GM23338 (cell line): ENCODE data around the gene HBM. TPM values are rescaled to one million over a fixed set of nuclear protein-coding genes. Genes with fewer than 3 reads are reported as not detected.

ENCODE experiments used
- ATAC-seq: fragments of 200-7000 bp; cut with Tn5 transposase; 3 replicates; pipeline ENCODE4 v1.9.1; 2020
- DNase-seq: peaks from one replicate; pipeline ENCODE4 v3.0.0-alpha.2; 2015; ENCODE audit warnings: low spot score
- H2AFZ ChIP-seq: fragments of 200-600 bp; sonication (generic); 2 replicates; pipeline ENCODE4 v1.8.0; 2016; ENCODE audit warnings: antibody characterized with exemption, mild to moderate bottlenecking, moderate library complexity
- H3F3A ChIP-seq: fragments of 200-600 bp; sonication (generic); replicated peaks from 2 replicates; pipeline ENCODE4 v1.8.0; 2017; ENCODE audit warnings: antibody characterized with exemption, mixed run types, low read depth
- H3K27ac ChIP-seq: fragments of 200-600 bp; sonication (generic); 2 replicates; pipeline ENCODE4 v1.6.1; 2016; ENCODE audit warnings: low read depth
- H3K27me3 ChIP-seq: fragments of 200-600 bp; sonication (generic); 2 replicates; pipeline ENCODE4 v1.8.0; 2016; ENCODE audit warnings: mild to moderate bottlenecking, mixed run types, moderate library complexity; ENCODE audit not compliant: insufficient read depth
- H3K36me3 ChIP-seq: fragments of 200-600 bp; sonication (generic); 2 replicates; pipeline ENCODE4 v1.8.0; 2016; ENCODE audit warnings: mild to moderate bottlenecking; ENCODE audit not compliant: insufficient read depth
- H3K4me1 ChIP-seq: fragments of 200-600 bp; sonication (generic); 2 replicates; pipeline ENCODE4 v1.8.0; 2016; ENCODE audit warnings: mild to moderate bottlenecking, moderate library complexity; ENCODE audit not compliant: insufficient read depth
- H3K4me2 ChIP-seq: fragments of 200-600 bp; sonication (generic); 2 replicates; pipeline ENCODE4 v1.7.1; 2017; ENCODE audit warnings: mixed run types
- H3K4me3 ChIP-seq: fragments of 200-600 bp; sonication (generic); 2 replicates; pipeline ENCODE4 v1.6.1; 2016; ENCODE audit warnings: mixed run types
- H3K79me2 ChIP-seq: fragments of 200-600 bp; sonication (generic); replicated peaks from 2 replicates; pipeline ENCODE4 v1.8.0; 2017; ENCODE audit warnings: mild to moderate bottlenecking; ENCODE audit not compliant: insufficient read depth
- H3K9me2 ChIP-seq: fragments of 200-600 bp; sonication (generic); 2 replicates; pipeline ENCODE4 v1.8.0; 2017; ENCODE audit not compliant: insufficient read depth
- H4K20me1 ChIP-seq: fragments of 200-600 bp; sonication (generic); replicated peaks from 2 replicates; pipeline ENCODE4 v1.8.0; 2017; ENCODE audit warnings: mild to moderate bottlenecking; ENCODE audit not compliant: insufficient read depth
- H3K27ac Mint-ChIP-seq: 2 replicates; pipeline ENCODE4 v1.8.0; 2020; ENCODE audit warnings: inconsistent platforms, mild to moderate bottlenecking, moderate library complexity, mixed read lengths
- H3K27me3 Mint-ChIP-seq: 3 replicates; pipeline ENCODE4 v1.8.0; 2022; ENCODE audit warnings: low read depth, mild to moderate bottlenecking, moderate library complexity, mixed read lengths, inconsistent platforms; ENCODE audit not compliant: insufficient read depth, poor library complexity
- H3K36me3 Mint-ChIP-seq: 3 replicates; pipeline ENCODE4 v1.8.0; 2021; ENCODE audit warnings: low read depth, mild to moderate bottlenecking, inconsistent platforms, moderate library complexity, mixed read lengths
- H3K4me1 Mint-ChIP-seq: 3 replicates; pipeline ENCODE4 v1.8.0; 2020; ENCODE audit warnings: mild to moderate bottlenecking, inconsistent platforms, mixed read lengths
- H3K4me3 Mint-ChIP-seq: 3 replicates; pipeline ENCODE4 v1.8.0; 2021; ENCODE audit warnings: moderate library complexity, mild to moderate bottlenecking, inconsistent platforms, mixed read lengths
- H3K9me3 Mint-ChIP-seq: 3 replicates; pipeline ENCODE4 v1.8.0; 2020; ENCODE audit warnings: moderate library complexity, mild to moderate bottlenecking, inconsistent platforms, mixed read lengths
- CREB1 ChIP-seq: fragments of 250-450 bp; sonication (Bioruptor Pico); IDR thresholded peaks from 2 replicates; pipeline ENCODE4 v1.5.0; 2020; ENCODE audit warnings: low read depth, mild to moderate bottlenecking, moderate library complexity
- EZH2 ChIP-seq: fragments of 200-600 bp; sonication (generic); IDR thresholded peaks from one replicate; pipeline ENCODE4 v1.8.0; 2017; ENCODE audit warnings: antibody characterized with exemption, mild to moderate bottlenecking, low read depth; ENCODE audit not compliant: unreplicated experiment
- EZH2phosphoT487 ChIP-seq: fragments of 200-600 bp; sonication (generic); IDR thresholded peaks from one replicate; pipeline ENCODE4 v1.8.1; 2018; ENCODE audit warnings: antibody characterized with exemption; ENCODE audit not compliant: unreplicated experiment
- JUNB ChIP-seq: IDR thresholded peaks from one replicate; pipeline ENCODE4 v1.6.1; 2016; ENCODE audit warnings: antibody characterized with exemption; ENCODE audit not compliant: unreplicated experiment
- NANOG ChIP-seq: IDR thresholded peaks from 2 replicates; pipeline ENCODE4 v1.6.1; 2016; ENCODE audit warnings: antibody characterized with exemption, borderline replicate concordance
- POLR2AphosphoS5 ChIP-seq: IDR thresholded peaks from 2 replicates; pipeline ENCODE4 v1.6.1; 2016; ENCODE audit warnings: antibody characterized with exemption, low read depth
- STAT1 ChIP-seq: IDR thresholded peaks from one replicate; pipeline ENCODE4 v1.6.1; 2016; ENCODE audit warnings: antibody characterized with exemption; ENCODE audit not compliant: unreplicated experiment
- ZNF114 ChIP-seq: fragments of 250-450 bp; sonication (Bioruptor Pico); IDR thresholded peaks from 2 replicates; pipeline ENCODE4 v1.5.0; 2020; ENCODE audit warnings: mild to moderate bottlenecking, moderate library complexity
- ZNF331 ChIP-seq: fragments of 250-450 bp; sonication (Bioruptor Pico); IDR thresholded peaks from 2 replicates; pipeline ENCODE4 v1.5.0; 2020; ENCODE audit warnings: low read depth, mild to moderate bottlenecking, moderate library complexity
- polyA plus RNA-seq: library from polyadenylated mRNA; unstranded; fragments of >200 nt; fragmentation: Nextera tagmentation; extraction: Ambion mirVana; gene quantifications from 2 replicates; pipeline ENCODE4 v1.2.1, GENCODE V29; 2016
- total RNA-seq: library from RNA; depleted of rRNA; stranded (reverse); fragments of >200 nt; shearing (Covaris generic); gene quantifications from 2 replicates; pipeline ENCODE4 v1.2.3, GENCODE V29; 2014
- TF ChIP-seq, protein P1 (sequence below), 2 experiments: fragments of 200-600 bp in 1 of 2; sonication (generic) in 1 of 2; conservative IDR thresholded peaks; 2 replicates each; pipeline versions ENCODE4 v1.5.1 to v1.6.1; 2016 to 2017; ENCODE audit warnings: antibody characterized with exemption in 2 of 2, low read depth in 2 of 2, mild to moderate bottlenecking in 2 of 2, moderate library complexity in 1 of 2
- TF ChIP-seq, protein P2 (sequence below): IDR thresholded peaks from one replicate; pipeline ENCODE4 v1.6.1; 2018; ENCODE audit warnings: antibody characterized with exemption; ENCODE audit not compliant: unreplicated experiment
- TF ChIP-seq, protein P3 (sequence below): IDR thresholded peaks from 2 replicates; pipeline ENCODE4 v1.6.1; 2016; ENCODE audit warnings: antibody characterized with exemption

HBM gene
- total and polyA plus RNA-seq, 2 experiments from 2014 or later = not detected

DNA sequence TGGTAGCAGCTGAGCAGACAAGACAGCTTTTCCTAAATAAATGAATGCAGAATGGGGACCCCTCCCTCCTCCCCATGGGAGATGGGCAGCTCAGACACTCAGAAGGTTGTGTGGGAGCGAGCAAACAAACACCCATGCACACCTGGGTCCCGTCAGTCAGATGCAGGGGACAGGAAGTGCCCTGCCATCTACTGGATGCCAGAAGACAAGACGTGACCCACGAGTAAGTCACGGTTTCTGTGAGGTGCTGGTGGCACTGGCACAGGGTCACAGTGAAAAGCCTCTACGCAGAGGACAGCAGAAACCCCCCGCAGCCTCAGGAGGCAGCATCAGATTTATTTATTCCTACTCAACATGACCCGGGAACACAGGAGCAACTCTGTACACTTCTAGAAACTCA is 22.9 kb downstream of the HBM start:
- H3F3A ChIP-seq = peaks cover 45% of the 10 kb centered on the region
- Mint-ChIP-seq H3K27me3 (peaks cover 5% of the 10 kb centered on the region), H3K4me3 (no peak overlapping the region), H3K36me3 (peaks cover 73% of the 10 kb centered on the region), H3K9me3 (no peaks in the 10 kb centered on the region), H3K27ac (no peak overlapping the region), H3K4me1 (no peaks in the 10 kb centered on the region; the same call in 2 of the 3 replicates)
- DNase-seq (peak; percentile 33), ATAC-seq (peak; percentile 57)
- H3K36me3 ChIP-seq = peaks cover 55% of the 10 kb centered on the region
- H3K27ac ChIP-seq = no peak overlapping the region
- no peak overlapping the region for H3K4me3 ChIP-seq
- TF ChIP-seq, protein P1, sequence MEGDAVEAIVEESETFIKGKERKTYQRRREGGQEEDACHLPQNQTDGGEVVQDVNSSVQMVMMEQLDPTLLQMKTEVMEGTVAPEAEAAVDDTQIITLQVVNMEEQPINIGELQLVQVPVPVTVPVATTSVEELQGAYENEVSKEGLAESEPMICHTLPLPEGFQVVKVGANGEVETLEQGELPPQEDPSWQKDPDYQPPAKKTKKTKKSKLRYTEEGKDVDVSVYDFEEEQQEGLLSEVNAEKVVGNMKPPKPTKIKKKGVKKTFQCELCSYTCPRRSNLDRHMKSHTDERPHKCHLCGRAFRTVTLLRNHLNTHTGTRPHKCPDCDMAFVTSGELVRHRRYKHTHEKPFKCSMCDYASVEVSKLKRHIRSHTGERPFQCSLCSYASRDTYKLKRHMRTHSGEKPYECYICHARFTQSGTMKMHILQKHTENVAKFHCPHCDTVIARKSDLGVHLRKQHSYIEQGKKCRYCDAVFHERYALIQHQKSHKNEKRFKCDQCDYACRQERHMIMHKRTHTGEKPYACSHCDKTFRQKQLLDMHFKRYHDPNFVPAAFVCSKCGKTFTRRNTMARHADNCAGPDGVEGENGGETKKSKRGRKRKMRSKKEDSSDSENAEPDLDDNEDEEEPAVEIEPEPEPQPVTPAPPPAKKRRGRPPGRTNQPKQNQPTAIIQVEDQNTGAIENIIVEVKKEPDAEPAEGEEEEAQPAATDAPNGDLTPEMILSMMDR (conservative IDR thresholded peaks at IDR 0.05; ENCODE audit: low read depth in 2 of 2) = peak; percentile 13 to 47; a peak in 2 of 4 replicates
- no peak for TF ChIP-seq POLR2AphosphoS5
- no peaks in the 10 kb centered on the region for H3K9me2 ChIP-seq
- no peaks in the 10 kb centered on the region for H3K27me3 ChIP-seq
- no peak overlapping the region for H3K4me2 ChIP-seq
- no peak overlapping the region for H2AFZ ChIP-seq
- no peaks in the 10 kb centered on the region for H3K4me1 ChIP-seq
- peaks cover 9% of the 10 kb centered on the region for H4K20me1 ChIP-seq
- 0 out of 2 replicates have a peak, but pooled peaks cover 2% of the 10 kb centered on the region for H3K79me2 ChIP-seq

DNA sequence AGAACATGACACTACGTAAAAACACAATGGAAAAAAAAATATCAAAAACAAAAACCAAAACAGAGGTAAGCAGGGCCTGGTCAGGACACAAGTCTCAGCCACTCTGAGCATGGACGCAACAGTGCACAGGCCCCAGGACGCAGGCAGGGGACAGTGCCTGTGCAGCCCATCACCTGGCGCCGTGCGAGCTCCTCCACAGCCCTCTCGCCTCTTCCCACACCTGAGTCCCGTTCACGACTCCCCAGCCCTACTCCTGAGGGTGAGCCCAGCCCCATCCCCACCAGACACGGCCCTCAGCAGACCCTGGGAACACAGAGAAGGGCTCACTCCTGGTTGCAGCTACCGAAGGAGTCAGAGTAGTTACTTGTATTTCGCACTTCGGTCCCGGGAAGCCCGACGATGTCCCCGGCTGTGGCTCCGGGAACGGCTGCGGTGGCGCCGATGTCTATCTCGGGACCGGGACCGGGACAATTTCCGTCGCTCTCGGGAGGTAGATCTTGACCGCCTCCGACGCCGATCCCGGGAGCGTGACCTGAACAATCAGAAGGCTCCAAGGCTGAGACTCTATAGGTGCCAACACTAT is 23.9 kb downstream of the HBM start:
- H3K4me2 ChIP-seq = no peak overlapping the region
- peaks cover 62% of the 10 kb centered on the region for H3K36me3 ChIP-seq
- H3K9me2 ChIP-seq = no peaks in the 10 kb centered on the region
- no peak overlapping the region for H3K4me3 ChIP-seq
- Mint-ChIP-seq H3K4me3 (no peak overlapping the region; the same call in 2 of the 3 replicates), H3K27me3 (peaks cover 5% of the 10 kb centered on the region), H3K4me1 (no peaks in the 10 kb centered on the region), H3K36me3 (peaks cover 79% of the 10 kb centered on the region), H3K27ac (no peak overlapping the region), H3K9me3 (no peaks in the 10 kb centered on the region)
- no peaks in the 10 kb centered on the region for H3K27me3 ChIP-seq
- no peak overlapping the region for H3K27ac ChIP-seq
- H3F3A ChIP-seq = peaks cover 44% of the 10 kb centered on the region
- DNase-seq (no peak), ATAC-seq (no peak)
- H3K79me2 ChIP-seq = 0 out of 2 replicates have a peak, but pooled peaks cover 2% of the 10 kb centered on the region
- H2AFZ ChIP-seq = no peak overlapping the region
- H4K20me1 ChIP-seq = peaks cover 10% of the 10 kb centered on the region
- H3K4me1 ChIP-seq = no peaks in the 10 kb centered on the region
- TF ChIP-seq JUNB (no peak), NANOG (no peak), EZH2phosphoT487 (no peak), ZNF331 (no peak), CREB1 (CRISPR knock-in tag) (no peak), POLR2AphosphoS5 (no peak), EZH2 (no peak), ZNF114 (CRISPR knock-in tag) (no peak), STAT1 (no peak)
- TF ChIP-seq, protein P2, sequence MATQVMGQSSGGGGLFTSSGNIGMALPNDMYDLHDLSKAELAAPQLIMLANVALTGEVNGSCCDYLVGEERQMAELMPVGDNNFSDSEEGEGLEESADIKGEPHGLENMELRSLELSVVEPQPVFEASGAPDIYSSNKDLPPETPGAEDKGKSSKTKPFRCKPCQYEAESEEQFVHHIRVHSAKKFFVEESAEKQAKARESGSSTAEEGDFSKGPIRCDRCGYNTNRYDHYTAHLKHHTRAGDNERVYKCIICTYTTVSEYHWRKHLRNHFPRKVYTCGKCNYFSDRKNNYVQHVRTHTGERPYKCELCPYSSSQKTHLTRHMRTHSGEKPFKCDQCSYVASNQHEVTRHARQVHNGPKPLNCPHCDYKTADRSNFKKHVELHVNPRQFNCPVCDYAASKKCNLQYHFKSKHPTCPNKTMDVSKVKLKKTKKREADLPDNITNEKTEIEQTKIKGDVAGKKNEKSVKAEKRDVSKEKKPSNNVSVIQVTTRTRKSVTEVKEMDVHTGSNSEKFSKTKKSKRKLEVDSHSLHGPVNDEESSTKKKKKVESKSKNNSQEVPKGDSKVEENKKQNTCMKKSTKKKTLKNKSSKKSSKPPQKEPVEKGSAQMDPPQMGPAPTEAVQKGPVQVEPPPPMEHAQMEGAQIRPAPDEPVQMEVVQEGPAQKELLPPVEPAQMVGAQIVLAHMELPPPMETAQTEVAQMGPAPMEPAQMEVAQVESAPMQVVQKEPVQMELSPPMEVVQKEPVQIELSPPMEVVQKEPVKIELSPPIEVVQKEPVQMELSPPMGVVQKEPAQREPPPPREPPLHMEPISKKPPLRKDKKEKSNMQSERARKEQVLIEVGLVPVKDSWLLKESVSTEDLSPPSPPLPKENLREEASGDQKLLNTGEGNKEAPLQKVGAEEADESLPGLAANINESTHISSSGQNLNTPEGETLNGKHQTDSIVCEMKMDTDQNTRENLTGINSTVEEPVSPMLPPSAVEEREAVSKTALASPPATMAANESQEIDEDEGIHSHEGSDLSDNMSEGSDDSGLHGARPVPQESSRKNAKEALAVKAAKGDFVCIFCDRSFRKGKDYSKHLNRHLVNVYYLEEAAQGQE = no peak
- TF ChIP-seq, protein P1 (conservative IDR thresholded peaks at IDR 0.05; ENCODE audit: low read depth in 2 of 2) = no peak
- TF ChIP-seq, protein P3, sequence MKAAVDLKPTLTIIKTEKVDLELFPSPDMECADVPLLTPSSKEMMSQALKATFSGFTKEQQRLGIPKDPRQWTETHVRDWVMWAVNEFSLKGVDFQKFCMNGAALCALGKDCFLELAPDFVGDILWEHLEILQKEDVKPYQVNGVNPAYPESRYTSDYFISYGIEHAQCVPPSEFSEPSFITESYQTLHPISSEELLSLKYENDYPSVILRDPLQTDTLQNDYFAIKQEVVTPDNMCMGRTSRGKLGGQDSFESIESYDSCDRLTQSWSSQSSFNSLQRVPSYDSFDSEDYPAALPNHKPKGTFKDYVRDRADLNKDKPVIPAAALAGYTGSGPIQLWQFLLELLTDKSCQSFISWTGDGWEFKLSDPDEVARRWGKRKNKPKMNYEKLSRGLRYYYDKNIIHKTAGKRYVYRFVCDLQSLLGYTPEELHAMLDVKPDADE = no peak
